ENCODE results near the gene GALNT4.

The GALNT4 gene

GRCh38 chr12:89528434-89528833, 3.8 kb upstream of the GALNT4 start:
- peak; percentile 64 for DNase-seq

- peak; percentile 79 for DNase-seq
Measured at GRCh38 chr12:89525824-89526770, 1.5 kb upstream of the GALNT4 start, which contains the start of gene POC1B. POC1B (minus strand) TSS chr12:89526047; CDS start chr12:89525895, 152 bp downstream.

GRCh38 chr12:89525305-89525823, 768 bp upstream of the GALNT4 start:
- no peak for DNase-seq

- no peak for DNase-seq
Measured at GRCh38 chr12:89523843-89524540, 604 bp downstream of the GALNT4 start.

- DNase-seq: no peak
Measured at GRCh38 chr12:89523393-89523792, 1.2 kb downstream of the GALNT4 start.

- no peak for DNase-seq
Measured at GRCh38 chr12:89521364-89522223, 3.0 kb downstream of the GALNT4 start.

- no peak for DNase-seq
Measured at GRCh38 chr12:89517720-89518119, 6.9 kb downstream of the GALNT4 start.

- DNase-seq: no peak
Measured at GRCh38 chr12:89516633-89517032, 8.0 kb downstream of the GALNT4 start.

- DNase-seq: peak; percentile 94
Measured at GRCh38 chr12:89514751-89515150, 9.8 kb downstream of the GALNT4 start.

- no peak for DNase-seq
Measured at GRCh38 chr12:89513544-89513943, 11.1 kb downstream of the GALNT4 start.

- no peak for DNase-seq
Measured at GRCh38 chr12:89507015-89507824, 17.4 kb downstream of the GALNT4 start.

GRCh38 chr12:89506050-89506449, 18.5 kb downstream of the GALNT4 start:
- DNase-seq: no peak

- DNase-seq: no peak
Measured at GRCh38 chr12:89504560-89505346, 19.8 kb downstream of the GALNT4 start.

- DNase-seq: no peak
Measured at GRCh38 chr12:89501793-89502192, 22.8 kb downstream of the GALNT4 start.

- no peak for DNase-seq
Measured at GRCh38 chr12:89499857-89500256, 24.7 kb downstream of the GALNT4 start.

GRCh38 chr12:89497467-89497866, 27.1 kb downstream of the GALNT4 start:
- DNase-seq: no peak

GRCh38 chr12:89497005-89497404, 27.6 kb downstream of the GALNT4 start:
- DNase-seq: no peak

GRCh38 chr12:89494411-89495231, 30.0 kb downstream of the GALNT4 start:
- DNase-seq: peak; percentile 53

- DNase-seq: peak; percentile 79
Measured at GRCh38 chr12:89493670-89494302, 30.8 kb downstream of the GALNT4 start.

Measured in MV-4-11 (cell line).